ENCODE data around the gene ERVW-1.

DNA sequence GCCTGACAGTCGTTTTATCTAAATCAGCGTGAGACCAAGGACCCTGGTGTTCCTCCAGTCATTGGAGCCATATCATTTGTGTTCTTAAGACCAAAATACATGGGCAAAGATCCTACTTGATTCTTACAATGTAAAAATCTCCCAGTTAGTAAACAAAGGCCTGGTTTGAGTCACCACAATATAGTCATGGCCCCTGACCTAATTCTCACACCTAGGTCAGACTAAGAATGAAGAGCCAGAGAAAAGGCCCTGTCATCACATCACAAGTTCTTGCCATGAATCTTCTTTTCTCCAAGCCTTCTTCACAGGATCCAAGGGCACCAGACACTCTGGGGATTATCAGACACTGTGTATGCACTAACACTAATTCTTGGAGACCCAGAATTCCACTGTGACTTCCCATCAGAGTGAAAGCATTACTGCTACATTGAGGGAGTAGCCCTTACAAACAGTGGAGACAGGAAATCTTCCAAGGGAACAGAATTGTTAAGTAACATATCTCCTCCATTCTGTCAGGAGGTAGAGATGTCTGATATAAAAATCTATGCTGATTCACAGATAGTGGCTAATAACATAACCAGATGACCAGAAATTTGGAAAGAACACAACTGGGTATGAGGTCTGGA is 7.6 kb upstream of the ERVW-1 start:
- TF ChIP-seq EZH2 (optimal IDR thresholded peaks at IDR 0.05; ENCODE audit: low read depth, low read length), result no peak
- TF ChIP-seq, protein P1, sequence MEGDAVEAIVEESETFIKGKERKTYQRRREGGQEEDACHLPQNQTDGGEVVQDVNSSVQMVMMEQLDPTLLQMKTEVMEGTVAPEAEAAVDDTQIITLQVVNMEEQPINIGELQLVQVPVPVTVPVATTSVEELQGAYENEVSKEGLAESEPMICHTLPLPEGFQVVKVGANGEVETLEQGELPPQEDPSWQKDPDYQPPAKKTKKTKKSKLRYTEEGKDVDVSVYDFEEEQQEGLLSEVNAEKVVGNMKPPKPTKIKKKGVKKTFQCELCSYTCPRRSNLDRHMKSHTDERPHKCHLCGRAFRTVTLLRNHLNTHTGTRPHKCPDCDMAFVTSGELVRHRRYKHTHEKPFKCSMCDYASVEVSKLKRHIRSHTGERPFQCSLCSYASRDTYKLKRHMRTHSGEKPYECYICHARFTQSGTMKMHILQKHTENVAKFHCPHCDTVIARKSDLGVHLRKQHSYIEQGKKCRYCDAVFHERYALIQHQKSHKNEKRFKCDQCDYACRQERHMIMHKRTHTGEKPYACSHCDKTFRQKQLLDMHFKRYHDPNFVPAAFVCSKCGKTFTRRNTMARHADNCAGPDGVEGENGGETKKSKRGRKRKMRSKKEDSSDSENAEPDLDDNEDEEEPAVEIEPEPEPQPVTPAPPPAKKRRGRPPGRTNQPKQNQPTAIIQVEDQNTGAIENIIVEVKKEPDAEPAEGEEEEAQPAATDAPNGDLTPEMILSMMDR (IDR thresholded peaks at IDR 0.05; ENCODE audit: low read length), result no peak
